ENCODE measurements around the gene NACAD.

Gene NACAD

DNA sequence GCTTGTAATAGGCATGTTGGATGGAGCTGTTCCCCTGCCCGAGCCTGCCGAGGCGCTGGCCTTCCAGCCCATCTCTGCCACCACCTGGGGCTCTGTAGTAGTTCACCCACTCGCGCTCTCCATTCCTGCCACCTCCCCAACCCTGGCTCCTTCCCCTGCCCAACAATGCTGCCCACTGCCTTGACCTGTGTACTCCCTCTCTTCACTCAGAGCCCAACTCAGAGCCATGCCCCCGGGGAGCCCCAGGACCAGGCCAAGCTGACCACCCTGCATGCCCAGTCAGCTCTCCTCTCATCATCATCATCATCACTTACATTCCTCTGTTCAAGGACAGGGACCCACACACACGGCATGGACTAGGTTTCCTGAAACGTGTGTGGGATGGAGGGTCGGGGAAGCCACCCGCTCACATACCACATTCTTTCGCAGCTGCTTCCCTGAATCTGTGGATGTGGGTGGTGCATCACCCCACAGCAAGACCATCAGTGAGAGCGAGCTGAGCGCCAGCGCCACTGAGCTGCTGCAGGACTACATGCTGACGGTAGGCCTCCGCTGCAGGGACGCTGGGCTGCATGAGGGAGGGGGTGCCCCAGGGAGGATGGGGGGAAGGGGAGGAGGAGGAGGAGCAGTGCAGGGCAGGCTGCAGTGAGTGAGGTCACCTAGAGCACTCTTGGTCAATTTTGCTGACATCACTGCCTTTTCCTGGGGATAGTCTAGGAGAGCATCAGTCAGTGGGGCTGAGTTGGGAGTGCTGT, 15.6 kb downstream of the NACAD start:
- no peak for DNase-seq

GRCh38 chr7:45072131-45073030, 16.4 kb downstream of the NACAD start:
- no peak for DNase-seq

DNA sequence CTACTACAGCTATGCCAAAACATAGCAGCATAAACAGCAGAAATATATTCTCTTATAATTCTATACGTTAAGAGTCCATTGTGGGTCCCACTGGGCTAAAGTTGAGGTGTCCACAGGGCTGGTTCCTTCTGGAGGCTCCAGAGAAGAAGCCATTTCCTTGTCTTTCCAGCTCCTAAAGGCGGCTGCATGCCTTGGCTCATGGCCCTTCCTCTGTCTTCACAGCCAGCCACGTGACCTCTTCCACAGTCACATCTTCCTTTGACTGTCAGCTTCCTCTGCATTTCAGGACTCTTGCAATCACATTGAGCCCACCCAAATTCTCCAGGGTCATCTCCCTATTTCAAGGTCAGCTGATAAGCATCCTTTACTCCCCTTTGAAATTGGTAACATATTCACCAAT, 17.2 kb downstream of the NACAD start:
- no peak for DNase-seq

- DNase-seq = no peak
These were observed 18.5 kb downstream of the NACAD start for GRCh38 chr7:45070254-45070642.

DNA sequence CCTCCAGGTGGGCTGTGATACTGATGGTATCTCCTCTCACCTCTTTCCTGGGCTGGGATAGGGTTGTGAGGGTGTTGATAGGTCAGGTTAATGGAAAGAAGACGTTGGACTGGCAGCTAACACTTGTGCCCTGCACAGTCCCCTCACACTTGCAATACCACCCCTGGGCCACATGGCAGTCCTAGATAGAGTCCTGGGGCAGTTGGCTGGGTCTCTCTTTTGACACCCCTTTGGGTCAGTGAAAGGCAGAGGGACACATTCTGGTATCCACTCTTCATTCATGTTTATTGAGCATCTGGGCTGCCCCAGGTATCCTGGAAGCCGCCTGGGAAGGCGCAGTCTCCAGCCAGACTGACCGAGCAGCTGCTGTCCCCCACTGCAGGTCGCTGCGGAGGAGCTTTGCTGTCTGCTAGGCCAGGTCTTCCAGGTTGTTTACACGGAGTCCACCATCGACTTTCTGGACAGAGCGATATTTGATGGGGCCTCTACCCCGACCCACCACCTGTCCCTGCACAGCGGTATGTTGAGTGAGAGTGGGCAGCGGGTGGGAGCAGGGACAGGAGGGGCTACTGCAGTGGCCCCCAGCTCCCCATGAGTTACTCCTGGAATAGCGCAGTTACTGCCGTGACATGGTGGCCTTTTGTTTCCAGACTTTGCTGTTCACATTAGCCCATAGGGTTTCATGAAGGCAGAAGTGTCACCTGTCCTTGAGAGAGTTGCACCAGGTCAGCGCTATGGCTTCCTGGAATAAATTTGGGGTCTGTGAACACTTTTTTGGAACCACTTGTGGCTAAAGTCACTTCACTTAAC, 19.1 kb downstream of the NACAD start:
- no peak for DNase-seq

GRCh38 chr7:45068236-45069023, 20.3 kb downstream of the NACAD start:
- no peak for DNase-seq

GRCh38 chr7:45067582-45067981, 21.2 kb downstream of the NACAD start:
- DNase-seq = no peak

DNA sequence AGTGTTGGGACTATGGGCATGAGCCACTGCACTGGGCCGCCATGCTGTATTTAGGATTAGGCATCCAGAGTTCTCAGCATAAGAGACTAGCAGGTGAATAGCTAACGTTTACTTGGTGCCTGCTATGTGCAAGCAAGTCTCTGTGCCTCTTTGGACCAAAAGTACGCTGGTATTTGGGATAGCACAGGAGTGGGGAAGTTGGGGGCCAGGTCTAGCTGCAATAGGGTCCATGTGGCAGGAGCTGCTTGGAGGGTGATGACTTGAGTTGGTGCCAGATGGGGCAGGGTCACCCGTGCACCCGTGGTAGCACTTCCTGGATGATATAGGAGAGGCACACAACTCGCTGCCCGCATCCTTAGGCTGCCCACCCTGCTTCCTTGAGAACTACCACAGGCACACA, 22.4 kb downstream of the NACAD start:
- DNase-seq = no peak

- no peak for DNase-seq
These were observed 23.5 kb downstream of the NACAD start for GRCh38 chr7:45065031-45065995.

DNA sequence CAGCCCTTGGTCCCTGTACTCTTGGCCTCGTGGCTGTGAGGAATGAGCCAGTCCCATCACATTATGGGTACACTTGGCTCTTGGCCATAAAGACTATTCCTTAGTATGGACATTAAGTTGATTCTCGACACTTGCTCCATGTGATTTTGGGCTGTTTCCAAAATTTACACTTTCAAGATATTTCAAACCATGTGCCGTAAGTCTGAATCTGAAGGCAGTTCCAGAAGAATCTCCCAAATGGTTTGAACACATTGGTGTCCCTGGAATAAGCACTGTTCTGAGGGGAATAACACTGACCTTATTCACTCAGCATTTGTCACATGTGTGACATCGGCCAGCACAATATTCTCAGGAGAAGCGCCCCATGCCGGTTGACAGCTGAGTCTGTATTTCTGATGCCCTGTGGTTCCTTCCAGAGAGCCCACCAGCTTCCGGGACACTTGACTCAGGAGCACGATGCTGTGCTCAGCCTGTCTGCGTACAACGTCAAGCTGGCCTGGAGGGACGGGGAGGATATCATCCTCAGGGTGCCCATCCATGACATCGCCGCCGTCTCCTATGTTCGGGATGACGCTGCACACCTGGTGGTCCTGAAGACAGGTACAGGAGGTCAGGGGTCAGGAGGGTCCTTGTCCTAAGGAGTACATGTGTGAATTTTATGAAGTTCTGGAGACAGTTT, 24.6 kb downstream of the NACAD start:
- no peak for DNase-seq

- no peak for DNase-seq
These were observed 26.9 kb downstream of the NACAD start for GRCh38 chr7:45061806-45062425.

- no peak for DNase-seq
These were observed 27.4 kb downstream of the NACAD start for GRCh38 chr7:45061352-45061751.

DNA sequence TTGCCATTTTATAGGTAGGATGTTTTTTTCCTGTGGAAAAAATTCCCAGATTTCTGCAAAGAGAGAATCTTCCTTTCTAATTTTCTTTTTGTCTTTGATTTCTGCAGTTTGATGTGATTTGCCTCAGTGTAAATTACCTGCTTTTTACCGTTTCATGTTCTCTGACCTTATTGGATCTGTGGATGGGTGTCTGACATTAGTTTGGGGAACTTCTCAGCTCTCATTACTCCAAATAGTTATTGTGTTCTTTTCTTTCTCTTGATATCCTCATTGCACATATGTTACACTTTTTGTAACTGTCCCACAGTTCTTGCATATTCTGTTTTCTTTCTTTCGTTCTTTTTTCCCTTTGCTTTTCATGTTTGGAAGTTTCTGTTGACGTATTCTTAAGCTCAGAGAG, 28.5 kb downstream of the NACAD start:
- no peak for DNase-seq

- no peak for DNase-seq
These were observed 30.9 kb downstream of the NACAD start for GRCh38 chr7:45057878-45058277.

GRCh38 chr7:45055594-45056219, 33.1 kb downstream of the NACAD start:
- no peak for DNase-seq

DNA sequence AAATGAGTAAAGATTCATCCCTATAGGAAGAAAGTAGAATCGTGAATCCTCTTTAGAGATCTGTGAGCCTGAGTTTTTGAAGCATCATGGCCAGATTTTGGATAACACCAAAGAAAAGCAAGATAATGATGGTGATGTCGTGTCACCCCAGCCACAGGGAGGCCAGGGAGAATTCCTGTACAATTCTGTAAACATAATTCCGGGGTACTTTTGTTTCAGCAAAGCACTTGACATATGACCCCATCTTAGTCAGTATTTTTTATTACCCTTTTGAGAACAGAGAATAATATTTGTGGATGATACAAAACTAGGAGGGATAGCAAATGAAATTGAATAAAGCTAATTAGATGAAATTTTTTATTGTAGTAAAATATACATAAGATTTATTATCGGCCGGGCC, 33.8 kb downstream of the NACAD start:
- no peak for DNase-seq

DNA sequence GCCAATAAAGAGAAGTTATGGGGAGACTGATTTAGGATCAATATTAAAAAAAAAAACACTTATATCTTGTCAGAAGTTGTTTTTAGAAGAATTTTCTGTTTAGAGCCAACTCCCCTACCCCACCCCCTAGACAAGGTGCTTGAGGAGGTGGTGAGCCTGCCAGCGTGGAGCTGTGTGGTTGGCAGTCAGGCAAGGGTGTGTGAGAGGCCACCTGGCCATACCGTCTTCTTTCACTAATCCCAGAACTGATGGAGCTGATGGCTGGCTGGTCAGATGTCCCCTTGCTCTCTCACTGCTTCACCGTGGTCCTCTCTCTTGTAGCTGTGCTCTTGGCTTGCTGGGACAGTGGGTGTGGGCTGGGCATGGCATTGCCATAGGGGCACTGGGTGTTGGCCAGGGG, 34.3 kb downstream of the NACAD start:
- no peak for DNase-seq

GRCh38 chr7:45053941-45054340, 34.8 kb downstream of the NACAD start:
- no peak for DNase-seq

DNA sequence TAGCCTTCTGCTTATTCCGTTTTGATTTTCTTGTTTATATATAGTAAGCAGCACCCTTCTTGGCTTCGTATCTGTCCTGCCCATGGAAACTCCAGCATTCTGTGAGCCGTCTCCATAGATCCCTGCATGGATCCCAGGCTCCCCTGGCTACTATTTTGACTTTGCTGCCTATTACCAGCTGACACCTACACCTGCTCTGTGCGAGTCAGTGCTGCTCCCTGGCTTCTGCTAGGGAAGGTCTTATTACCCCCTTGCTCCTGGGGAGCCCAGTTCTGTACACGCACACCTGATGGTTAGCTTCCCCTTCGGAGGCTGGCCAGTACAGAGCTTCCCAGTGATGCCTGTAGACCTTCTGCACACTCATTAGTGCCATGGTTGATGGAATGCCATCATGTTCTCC, 35.4 kb downstream of the NACAD start:
- DNase-seq = no peak

DNA sequence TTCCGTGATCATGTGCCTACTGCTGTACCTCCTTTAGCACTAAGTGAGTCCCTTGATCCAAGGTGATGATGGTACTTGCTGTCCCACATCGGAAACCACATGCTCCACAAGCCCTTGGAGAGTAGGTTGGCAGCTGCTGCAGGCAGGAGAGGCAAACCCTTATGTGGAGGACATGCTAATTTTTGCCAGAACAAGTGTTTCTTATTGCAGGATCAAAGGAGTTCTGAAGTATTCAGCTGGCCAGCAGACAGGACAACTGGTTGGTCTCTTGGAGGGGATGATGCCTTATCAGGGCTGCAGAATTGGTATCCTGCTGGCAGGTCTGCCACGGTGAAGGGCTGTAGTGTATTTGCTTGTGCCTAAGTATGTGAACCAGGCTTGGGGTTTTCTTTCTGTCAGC, 36.8 kb downstream of the NACAD start:
- no peak for DNase-seq

Measured in NCI-H82 (cell line).